RWPE2 (cell line): Measurements from ENCODE around the gene ALS2.
"Not testable (repeated sequence)": the region's sequence is repeated elsewhere in the genome, so short reads cannot be mapped to it uniquely, and the experiment has no call there.

Experiments
- ATAC-seq: fragments of 200-7000 bp; cut with Tn5 transposase; 3 replicates; pipeline ENCODE4 v1.9.1; 2021; ENCODE audit warnings: low read depth
- DNase-seq: peaks from one replicate; pipeline ENCODE4 v3.0.0-alpha.2; 2020; ENCODE audit warnings: low spot score
- H3K27ac ChIP-seq: fragments of 450-650 bp; 2 replicates; pipeline ENCODE4 v1.5.1; 2017; ENCODE audit warnings: mild to moderate bottlenecking; ENCODE audit not compliant: poor library complexity, severe bottlenecking
- H3K27me3 ChIP-seq: fragments of 250-450 bp; sonication (Bioruptor Pico); 2 replicates; pipeline ENCODE4 v1.5.1; 2021; ENCODE audit warnings: mild to moderate bottlenecking, moderate library complexity; ENCODE audit not compliant: insufficient read depth, poor library complexity, severe bottlenecking
- H3K36me3 ChIP-seq: fragments of 250-450 bp; sonication (Bioruptor Pico); 2 replicates; pipeline ENCODE4 v1.5.1; 2020; ENCODE audit warnings: low read depth, mild to moderate bottlenecking, moderate library complexity
- H3K4me1 ChIP-seq: fragments of 250-450 bp; sonication (Bioruptor Pico); 2 replicates; pipeline ENCODE4 v1.5.1; 2021; ENCODE audit warnings: mild to moderate bottlenecking, moderate library complexity; ENCODE audit not compliant: insufficient read depth, poor library complexity, severe bottlenecking
- H3K4me3 ChIP-seq: fragments of 250-450 bp; sonication (Bioruptor Pico); 2 replicates; pipeline ENCODE4 v1.5.1; 2021; ENCODE audit warnings: mild to moderate bottlenecking, moderate library complexity; ENCODE audit not compliant: severe bottlenecking
- H3K9me3 ChIP-seq: fragments of 250-450 bp; sonication (Bioruptor Pico); 2 replicates; pipeline ENCODE4 v1.5.1; 2021; ENCODE audit warnings: mild to moderate bottlenecking, moderate library complexity; ENCODE audit not compliant: severe bottlenecking
- CTCF ChIP-seq: fragments of 450-650 bp; IDR thresholded peaks from one replicate; pipeline ENCODE4 v1.5.1; 2017; ENCODE audit warnings: mild to moderate bottlenecking, moderate library complexity; ENCODE audit not compliant: poor library complexity, severe bottlenecking

The ALS2 gene

GRCh38 chr2:201773990-201774389 lies 6.7 kb downstream of the ALS2 start:
- H3K36me3 ChIP-seq, result peaks cover 7% of the 10 kb centered on the region; the same call in 1 of the 2 replicates
- DNase-seq (no peak), ATAC-seq (no peak)
- no peak overlapping the region for H3K4me3 ChIP-seq
- TF ChIP-seq CTCF, result no peak
- peaks cover 32% of the 10 kb centered on the region for H3K4me1 ChIP-seq
- H3K27me3 ChIP-seq, result no peaks in the 10 kb centered on the region
- no peaks in the 10 kb centered on the region for H3K9me3 ChIP-seq
- no peak overlapping the region for H3K27ac ChIP-seq

GRCh38 chr2:201769666-201770373 lies 10.9 kb downstream of the ALS2 start:
- no peaks in the 10 kb centered on the region for H3K9me3 ChIP-seq
- H3K27ac ChIP-seq, result no peak overlapping the region
- no peak for ATAC-seq
- peaks cover 23% of the 10 kb centered on the region for H3K36me3 ChIP-seq
- H3K4me1 ChIP-seq, result peaks cover 5% of the 10 kb centered on the region
- no peak for DNase-seq
- no peak for TF ChIP-seq CTCF
- H3K27me3 ChIP-seq, result no peaks in the 10 kb centered on the region
- H3K4me3 ChIP-seq, result no peak overlapping the region

GRCh38 chr2:201768918-201769317 lies 11.8 kb downstream of the ALS2 start:
- H3K27me3 ChIP-seq, result no peaks in the 10 kb centered on the region
- no peak overlapping the region for H3K27ac ChIP-seq
- H3K9me3 ChIP-seq, result no peaks in the 10 kb centered on the region
- ATAC-seq (no peak), DNase-seq (no peak)
- H3K36me3 ChIP-seq, result peaks cover 25% of the 10 kb centered on the region
- H3K4me1 ChIP-seq, result no peaks in the 10 kb centered on the region
- TF ChIP-seq CTCF, result no peak
- no peak overlapping the region for H3K4me3 ChIP-seq

- Histone ChIP-seq H3K9me3 (no peaks in the 10 kb centered on the region), H3K27me3 (no peaks in the 10 kb centered on the region), H3K4me1 (no peaks in the 10 kb centered on the region), H3K4me3 (no peak overlapping the region), H3K27ac (no peak overlapping the region), H3K36me3 (peaks cover 30% of the 10 kb centered on the region)
- TF ChIP-seq CTCF, result no peak
- ATAC-seq (no peak), DNase-seq (no peak)
These were observed 14.9 kb downstream of the ALS2 start for GRCh38 chr2:201765799-201766198.

- not testable (repeated sequence) for ATAC-seq, H3K27ac ChIP-seq, H3K9me3 ChIP-seq, H3K4me3 ChIP-seq, DNase-seq, H3K27me3 ChIP-seq, H3K4me1 ChIP-seq
- H3K36me3 ChIP-seq, result peaks cover 36% of the 10 kb centered on the region
These were observed 16.3 kb downstream of the ALS2 start for GRCh38 chr2:201764469-201764868.
